HepG2 (cell line): ENCODE measurements around the gene ZKSCAN4. TPM values are rescaled to one million over a fixed set of nuclear protein-coding genes. Genes with fewer than 3 reads are reported as not detected.

Source experiments
- AKAP8 ChIP-seq: sonication (generic); formaldehyde crosslinking; IDR thresholded peaks from 2 replicates; pipeline ENCODE4 v1.5.1; 2020; ENCODE audit warnings: mild to moderate bottlenecking, missing genetic modification reagents
- BCL6 ChIP-seq: IDR thresholded peaks from 2 replicates; pipeline ENCODE4 v1.6.1; 2016; ENCODE audit warnings: missing genetic modification reagents, missing compliant biosample characterization
- CBX5 ChIP-seq: sonication (generic); formaldehyde crosslinking; IDR thresholded peaks from 2 replicates; pipeline ENCODE4 v1.4.0; 2020; ENCODE audit warnings: missing genetic modification reagents, borderline replicate concordance
- FOXP1 ChIP-seq, 2 experiments: fragments of 450-650 bp in 1 of 2; IDR thresholded peaks; 2 replicates each; pipeline ENCODE4 v1.6.1; 2017 to 2018; ENCODE audit warnings: antibody characterized with exemption in 1 of 2
- HOXA5 ChIP-seq: sonication (generic); formaldehyde crosslinking; IDR thresholded peaks from 2 replicates; pipeline ENCODE4 v1.4.0; 2020; ENCODE audit warnings: missing genetic modification reagents
- NR2F2 ChIP-seq: IDR thresholded peaks from 2 replicates; pipeline ENCODE4 v1.6.1; 2012; ENCODE audit warnings: low read depth, inconsistent platforms, borderline replicate concordance
- ZKSCAN8 ChIP-seq: IDR thresholded peaks from 2 replicates; pipeline ENCODE4 v1.6.1; 2016; ENCODE audit warnings: borderline replicate concordance, missing genetic modification reagents, missing compliant biosample characterization
- ZNF326 ChIP-seq: sonication (generic); formaldehyde crosslinking; IDR thresholded peaks from 2 replicates; pipeline ENCODE4 v1.4.0; 2020; ENCODE audit warnings: missing genetic modification reagents, borderline replicate concordance
- ZNF383 ChIP-seq: sonication (generic); formaldehyde crosslinking; IDR thresholded peaks from 2 replicates; pipeline ENCODE4 v1.4.0; 2020; ENCODE audit warnings: missing genetic modification reagents, mild to moderate bottlenecking, borderline replicate concordance
- ZNF441 ChIP-seq: sonication (generic); formaldehyde crosslinking; IDR thresholded peaks from 2 replicates; pipeline ENCODE4 v1.7.0; 2021; ENCODE audit warnings: missing genetic modification reagents, borderline replicate concordance
- ZNF563 ChIP-seq: sonication (generic); formaldehyde crosslinking; IDR thresholded peaks from 2 replicates; pipeline ENCODE4 v1.8.0; 2022; ENCODE audit warnings: mild to moderate bottlenecking, moderate library complexity, missing genetic modification reagents
- ZNF615 ChIP-seq: sonication (generic); formaldehyde crosslinking; IDR thresholded peaks from 2 replicates; pipeline ENCODE4 v1.5.0; 2020; ENCODE audit warnings: mild to moderate bottlenecking, missing genetic modification reagents, borderline replicate concordance
- ZNF619 ChIP-seq: sonication (generic); formaldehyde crosslinking; IDR thresholded peaks from 2 replicates; pipeline ENCODE4 v1.4.0; 2020; ENCODE audit warnings: mild to moderate bottlenecking, missing genetic modification reagents
- ZNF788 ChIP-seq: sonication (generic); formaldehyde crosslinking; IDR thresholded peaks from 2 replicates; pipeline ENCODE4 v1.5.0; 2020; ENCODE audit warnings: mild to moderate bottlenecking, missing genetic modification reagents, borderline replicate concordance
- ZZZ3 ChIP-seq: sonication (generic); formaldehyde crosslinking; IDR thresholded peaks from 2 replicates; pipeline ENCODE4 v1.4.0; 2020; ENCODE audit warnings: missing genetic modification reagents, mild to moderate bottlenecking, borderline replicate concordance
- polyA plus RNA-seq, 8 experiments: library from polyadenylated mRNA; depleted of rRNA in 3 of 8; stranded (reverse) in 7 of 8; unstranded in 1 of 8; fragments of >200 nt; fragmentation: Illumina TruSeq in 4 of 8; extraction: Trizol in 4 of 8; gene quantifications; 2 replicates each; pipeline versions ENCODE4 v1.2.1 to v1.2.3, GENCODE V29; 2011 to 2016; ENCODE audit warnings: low read depth in 4 of 8, missing spikeins in 1 of 8, mixed read lengths in 1 of 8; ENCODE audit not compliant: insufficient read depth in 1 of 8
- total RNA-seq, 5 experiments: library from RNA; depleted of rRNA; stranded (reverse); fragments of >200 nt; fragmentation: Illumina TruSeq; extraction: Trizol; gene quantifications; 2 replicates each; pipeline ENCODE4 v1.2.3, GENCODE V29; 2016; ENCODE audit warnings: low read depth in 1 of 5
- TF ChIP-seq, protein P1 (sequence below): sonication (generic); formaldehyde crosslinking; conservative IDR thresholded peaks from 2 replicates; pipeline ENCODE4 v1.8.0; 2022; ENCODE audit warnings: mild to moderate bottlenecking, moderate library complexity, missing genetic modification reagents
- TF ChIP-seq, protein P2 (sequence below): sonication (generic); formaldehyde crosslinking; conservative IDR thresholded peaks from 2 replicates; pipeline ENCODE4 v1.8.1; 2023; ENCODE audit warnings: missing genetic modification reagents
- TF ChIP-seq, protein P3 (sequence below): sonication (generic); formaldehyde crosslinking; IDR thresholded peaks from 2 replicates; pipeline ENCODE4 v1.4.0; 2020; ENCODE audit warnings: missing genetic modification reagents
- TF ChIP-seq, protein P4 (sequence below): IDR thresholded peaks from 2 replicates; pipeline ENCODE4 v1.6.1; 2016; ENCODE audit warnings: low read depth, borderline replicate concordance
- TF ChIP-seq, protein P5 (sequence below): conservative IDR thresholded peaks from 2 replicates; pipeline ENCODE4 v1.6.1; 2018; ENCODE audit warnings: missing genetic modification reagents

ZKSCAN4 gene
- total and polyA plus RNA-seq, 2 of the 13 experiments (the other 11 are each of a cell fraction or from before 2014, with no cell fraction given): 2.9 to 7.8 TPM

DNA sequence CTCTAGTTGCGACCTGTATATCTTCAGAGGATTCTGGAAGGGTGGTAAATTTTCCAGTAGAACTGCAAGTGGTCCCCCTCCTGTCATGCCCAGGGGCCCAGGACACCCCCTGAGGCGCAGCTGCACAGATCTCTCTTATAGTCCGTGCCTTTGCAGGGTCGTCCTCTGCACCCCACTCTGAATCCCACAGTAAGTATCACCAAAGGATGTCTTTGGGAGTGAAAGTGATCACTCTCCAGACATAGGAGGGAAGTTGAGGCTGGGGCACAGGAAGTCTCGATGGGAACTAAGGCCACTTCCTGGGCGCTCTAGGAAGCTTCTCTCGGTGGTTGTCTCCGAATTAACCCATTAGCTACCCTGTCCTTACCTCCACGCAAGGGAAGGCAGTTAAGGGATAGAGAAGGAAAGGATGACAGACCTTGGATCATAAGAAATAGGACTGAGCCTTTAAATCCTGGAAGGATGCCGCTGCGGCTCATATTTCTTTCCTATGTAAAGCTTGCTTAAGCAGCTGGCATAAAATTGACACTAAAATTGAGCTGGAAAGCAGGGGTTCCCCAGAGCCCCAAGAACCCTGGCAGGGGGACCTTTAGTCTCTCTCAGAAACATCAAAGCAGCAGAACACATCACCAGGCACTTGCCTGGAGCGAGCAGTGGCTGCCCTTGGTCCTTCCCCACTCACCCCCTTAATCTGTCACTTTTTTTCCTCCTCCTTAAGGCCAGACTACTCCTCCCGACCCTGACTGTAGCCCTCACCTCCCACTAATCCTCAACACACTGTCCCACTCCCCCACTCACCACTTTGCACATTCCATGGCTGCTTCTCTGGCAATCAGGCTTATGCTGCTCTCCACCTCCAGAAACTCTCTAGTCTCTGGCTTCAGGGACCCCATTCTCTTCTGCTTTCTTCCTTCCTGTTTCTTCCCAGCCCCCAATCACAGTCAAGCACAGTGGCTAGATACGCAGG lies at the start of gene ZKSCAN4 (continued):
- TF ChIP-seq, protein P1, sequence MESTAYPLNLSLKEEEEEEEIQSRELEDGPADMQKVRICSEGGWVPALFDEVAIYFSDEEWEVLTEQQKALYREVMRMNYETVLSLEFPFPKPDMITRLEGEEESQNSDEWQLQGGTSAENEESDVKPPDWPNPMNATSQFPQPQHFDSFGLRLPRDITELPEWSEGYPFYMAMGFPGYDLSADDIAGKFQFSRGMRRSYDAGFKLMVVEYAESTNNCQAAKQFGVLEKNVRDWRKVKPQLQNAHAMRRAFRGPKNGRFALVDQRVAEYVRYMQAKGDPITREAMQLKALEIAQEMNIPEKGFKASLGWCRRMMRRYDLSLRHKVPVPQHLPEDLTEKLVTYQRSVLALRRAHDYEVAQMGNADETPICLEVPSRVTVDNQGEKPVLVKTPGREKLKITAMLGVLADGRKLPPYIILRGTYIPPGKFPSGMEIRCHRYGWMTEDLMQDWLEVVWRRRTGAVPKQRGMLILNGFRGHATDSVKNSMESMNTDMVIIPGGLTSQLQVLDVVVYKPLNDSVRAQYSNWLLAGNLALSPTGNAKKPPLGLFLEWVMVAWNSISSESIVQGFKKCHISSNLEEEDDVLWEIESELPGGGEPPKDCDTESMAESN (CRISPR knock-in tag): peak; percentile 76
- TF ChIP-seq BCL6 (peak; percentile 60), ZNF788 (CRISPR knock-in tag) (no peak), ZZZ3 (peak; percentile 67; the same call in 1 of the 2 replicates), ZNF615 (no peak), FOXP1 (IDR thresholded peaks at IDR 0.05) (no peak), FOXP1 (CRISPR knock-in tag; IDR thresholded peaks at IDR 0.05) (no peak), ZNF619 (CRISPR knock-in tag) (0 out of 2 replicates have a peak, but pooled peaks have one; percentile 10), AKAP8 (CRISPR knock-in tag) (no peak), ZNF383 (CRISPR knock-in tag) (no peak), HOXA5 (CRISPR knock-in tag) (peak; percentile 95; the same call in 1 of the 2 replicates), ZKSCAN8 (peak; percentile 13; the same call in 1 of the 2 replicates), ZNF326 (CRISPR knock-in tag) (no peak), ZNF441 (CRISPR knock-in tag) (no peak), NR2F2 (no peak), ZNF563 (CRISPR knock-in tag) (0 out of 2 replicates have a peak, but pooled peaks have one; percentile 22), CBX5 (CRISPR knock-in tag) (peak; percentile 82; the same call in 1 of the 2 replicates)
- TF ChIP-seq, protein P2, sequence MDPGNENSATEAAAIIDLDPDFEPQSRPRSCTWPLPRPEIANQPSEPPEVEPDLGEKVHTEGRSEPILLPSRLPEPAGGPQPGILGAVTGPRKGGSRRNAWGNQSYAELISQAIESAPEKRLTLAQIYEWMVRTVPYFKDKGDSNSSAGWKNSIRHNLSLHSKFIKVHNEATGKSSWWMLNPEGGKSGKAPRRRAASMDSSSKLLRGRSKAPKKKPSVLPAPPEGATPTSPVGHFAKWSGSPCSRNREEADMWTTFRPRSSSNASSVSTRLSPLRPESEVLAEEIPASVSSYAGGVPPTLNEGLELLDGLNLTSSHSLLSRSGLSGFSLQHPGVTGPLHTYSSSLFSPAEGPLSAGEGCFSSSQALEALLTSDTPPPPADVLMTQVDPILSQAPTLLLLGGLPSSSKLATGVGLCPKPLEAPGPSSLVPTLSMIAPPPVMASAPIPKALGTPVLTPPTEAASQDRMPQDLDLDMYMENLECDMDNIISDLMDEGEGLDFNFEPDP: 0 out of 2 replicates have a peak, but pooled peaks have one; percentile 32
- TF ChIP-seq, protein P3, sequence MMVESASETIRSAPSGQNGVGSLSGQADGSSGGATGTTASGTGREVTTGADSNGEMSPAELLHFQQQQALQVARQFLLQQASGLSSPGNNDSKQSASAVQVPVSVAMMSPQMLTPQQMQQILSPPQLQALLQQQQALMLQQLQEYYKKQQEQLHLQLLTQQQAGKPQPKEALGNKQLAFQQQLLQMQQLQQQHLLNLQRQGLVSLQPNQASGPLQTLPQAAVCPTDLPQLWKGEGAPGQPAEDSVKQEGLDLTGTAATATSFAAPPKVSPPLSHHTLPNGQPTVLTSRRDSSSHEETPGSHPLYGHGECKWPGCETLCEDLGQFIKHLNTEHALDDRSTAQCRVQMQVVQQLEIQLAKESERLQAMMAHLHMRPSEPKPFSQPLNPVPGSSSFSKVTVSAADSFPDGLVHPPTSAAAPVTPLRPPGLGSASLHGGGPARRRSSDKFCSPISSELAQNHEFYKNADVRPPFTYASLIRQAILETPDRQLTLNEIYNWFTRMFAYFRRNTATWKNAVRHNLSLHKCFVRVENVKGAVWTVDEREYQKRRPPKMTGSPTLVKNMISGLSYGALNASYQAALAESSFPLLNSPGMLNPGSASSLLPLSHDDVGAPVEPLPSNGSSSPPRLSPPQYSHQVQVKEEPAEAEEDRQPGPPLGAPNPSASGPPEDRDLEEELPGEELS: peak; percentile 32; the same call in 1 of the 2 replicates
- TF ChIP-seq, protein P4, sequence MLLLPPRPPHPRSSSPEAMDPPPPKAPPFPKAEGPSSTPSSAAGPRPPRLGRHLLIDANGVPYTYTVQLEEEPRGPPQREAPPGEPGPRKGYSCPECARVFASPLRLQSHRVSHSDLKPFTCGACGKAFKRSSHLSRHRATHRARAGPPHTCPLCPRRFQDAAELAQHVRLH (CRISPR knock-in tag): peak; percentile 50; the same call in 1 of the 2 replicates
- TF ChIP-seq, protein P5, sequence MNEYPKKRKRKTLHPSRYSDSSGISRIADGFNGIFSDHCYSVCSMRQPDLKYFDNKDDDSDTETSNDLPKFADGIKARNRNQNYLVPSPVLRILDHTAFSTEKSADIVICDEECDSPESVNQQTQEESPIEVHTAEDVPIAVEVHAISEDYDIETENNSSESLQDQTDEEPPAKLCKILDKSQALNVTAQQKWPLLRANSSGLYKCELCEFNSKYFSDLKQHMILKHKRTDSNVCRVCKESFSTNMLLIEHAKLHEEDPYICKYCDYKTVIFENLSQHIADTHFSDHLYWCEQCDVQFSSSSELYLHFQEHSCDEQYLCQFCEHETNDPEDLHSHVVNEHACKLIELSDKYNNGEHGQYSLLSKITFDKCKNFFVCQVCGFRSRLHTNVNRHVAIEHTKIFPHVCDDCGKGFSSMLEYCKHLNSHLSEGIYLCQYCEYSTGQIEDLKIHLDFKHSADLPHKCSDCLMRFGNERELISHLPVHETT (CRISPR knock-in tag): no peak
